GM18909 (cell line): ENCODE measurements around the gene MYL2.
"Not testable (repeated sequence)": the region's sequence is repeated elsewhere in the genome, so short reads cannot be mapped to it uniquely, and the experiment has no call there.

Experiments
- ATAC-seq: cut with Tn5 transposase; IDR thresholded peaks from one replicate; pipeline ENCODE4 v1.9.1; 2021; ENCODE audit warnings: mild to moderate bottlenecking; ENCODE audit not compliant: unreplicated experiment, poor library complexity

Gene MYL2, protein sequence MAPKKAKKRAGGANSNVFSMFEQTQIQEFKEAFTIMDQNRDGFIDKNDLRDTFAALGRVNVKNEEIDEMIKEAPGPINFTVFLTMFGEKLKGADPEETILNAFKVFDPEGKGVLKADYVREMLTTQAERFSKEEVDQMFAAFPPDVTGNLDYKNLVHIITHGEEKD

DNA sequence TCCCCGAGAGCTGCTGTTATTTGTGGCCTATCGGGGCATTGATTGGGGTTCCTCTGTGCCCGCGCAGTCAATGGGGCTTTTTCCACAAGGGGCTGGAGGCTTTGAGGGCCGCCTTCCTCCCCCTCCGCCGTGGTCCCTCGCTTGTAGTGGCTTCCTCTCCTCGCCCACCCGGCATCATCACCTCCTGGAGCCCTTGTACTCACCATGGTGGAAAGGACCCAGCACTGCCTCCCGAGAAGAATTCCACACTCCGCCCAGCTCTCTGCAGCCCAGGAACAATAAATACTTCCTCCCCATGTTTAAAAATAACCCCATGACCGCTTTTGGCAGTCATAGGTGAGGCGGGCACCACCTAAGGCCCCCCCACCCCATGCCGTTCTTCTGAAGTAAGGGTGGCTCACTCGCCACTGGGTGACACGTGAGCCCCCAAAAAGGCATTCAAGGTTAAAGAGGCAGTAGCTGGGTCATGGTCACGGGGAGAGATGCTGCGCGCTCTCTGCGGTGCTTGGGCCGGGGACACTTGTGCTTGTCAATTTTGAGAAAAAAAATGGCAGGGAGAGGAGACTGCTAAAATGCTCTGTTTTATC, at the start of gene MYL2:
MYL2 (minus strand) TSS at position 256 of the 587 bp plus-strand sequence; CDS start at position 206, 50 bp downstream.
- ATAC-seq, result no peak

DNA sequence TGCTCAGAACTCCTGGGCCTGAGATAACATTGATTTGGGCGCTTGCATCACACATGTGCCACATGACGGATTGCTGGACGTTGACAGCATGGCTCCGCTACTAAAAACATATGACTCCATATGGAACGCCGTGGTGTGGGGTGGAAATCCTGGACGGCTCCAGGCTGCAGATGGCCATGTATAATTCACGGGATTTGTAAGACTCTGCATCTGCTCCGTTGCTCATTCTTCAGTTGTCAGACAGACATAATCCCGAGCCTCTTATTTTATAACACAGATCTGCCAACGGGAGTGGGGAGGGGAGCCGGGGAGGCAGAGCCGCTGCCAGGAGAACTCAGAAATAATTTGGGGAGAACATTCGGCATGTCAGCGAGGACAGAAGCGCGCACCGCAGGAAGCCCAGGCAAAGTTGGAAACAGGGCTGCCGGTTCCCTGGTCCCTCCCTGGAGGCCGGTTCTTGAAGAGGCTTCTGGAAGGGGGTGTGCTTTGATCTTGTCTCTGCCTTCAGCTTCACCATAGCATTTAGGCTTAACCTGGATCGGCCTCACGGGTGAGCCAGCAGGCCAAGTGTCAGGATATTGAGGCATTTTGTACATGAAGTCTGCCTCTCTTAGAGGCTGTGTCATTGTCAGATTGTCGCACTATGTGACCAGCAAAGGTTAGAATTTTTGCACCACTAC, 45.8 kb upstream of the MYL2 start:
- ATAC-seq, result no peak

DNA sequence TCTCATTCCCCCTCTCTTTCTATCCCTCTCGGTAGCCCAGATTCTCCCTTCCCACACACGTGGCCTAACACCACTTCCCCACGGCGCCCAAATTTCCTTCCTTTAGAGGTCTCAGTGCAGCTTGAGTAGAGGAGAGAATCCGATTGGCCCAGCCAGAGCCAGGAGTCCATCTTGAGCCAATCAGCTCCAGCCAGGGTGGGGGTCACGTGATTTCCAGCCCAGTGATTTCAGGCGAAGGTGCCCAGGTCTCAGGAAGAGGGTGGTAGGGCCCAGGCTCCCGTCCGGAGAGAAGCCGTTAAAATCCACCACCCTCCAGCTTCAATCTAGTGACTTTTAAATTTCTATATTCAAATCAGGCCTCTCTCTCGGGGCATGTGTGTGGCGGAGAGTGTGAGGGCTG, 45.2 kb upstream of the MYL2 start:
- no peak for ATAC-seq

DNA sequence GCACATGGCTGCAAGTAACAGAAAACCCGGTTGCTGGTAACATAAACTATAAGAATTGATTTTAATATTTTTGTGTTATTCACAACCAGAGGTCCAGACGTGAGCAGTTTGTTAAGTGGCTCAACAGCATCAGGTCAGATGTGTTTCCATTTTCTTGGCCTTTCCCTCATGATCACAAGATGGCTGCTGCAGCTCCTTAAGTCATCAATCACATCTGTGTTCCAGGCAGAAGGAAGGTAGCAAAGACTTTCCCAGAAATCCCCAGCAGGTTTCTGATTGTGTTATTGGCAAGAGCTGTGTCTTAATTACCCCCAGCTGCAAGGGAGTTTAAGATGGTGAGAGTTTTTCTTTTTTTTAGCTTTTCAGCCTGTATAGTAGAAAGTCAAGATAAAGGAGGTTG, 40.4 kb upstream of the MYL2 start:
- ATAC-seq, result no peak

DNA sequence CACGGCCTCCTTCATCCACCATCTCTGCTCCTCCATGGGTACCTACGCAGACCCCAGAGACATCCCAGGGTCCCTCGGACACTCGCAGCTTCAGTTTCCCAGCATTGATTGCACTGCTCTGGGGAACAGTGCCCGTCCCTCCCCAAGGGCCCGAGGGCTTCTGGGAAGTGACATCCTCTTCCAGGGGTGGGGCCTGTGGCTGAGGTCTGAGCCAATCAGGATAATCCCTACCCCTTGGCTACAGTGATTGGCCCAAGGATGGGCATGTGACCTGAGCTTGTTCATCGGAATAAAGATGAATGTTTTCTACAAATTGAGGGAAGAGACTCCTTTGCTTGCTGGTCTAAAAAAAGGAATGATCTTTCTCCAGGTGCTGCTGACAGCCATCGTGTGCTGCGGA, 37.3 kb upstream of the MYL2 start:
- no peak for ATAC-seq

DNA sequence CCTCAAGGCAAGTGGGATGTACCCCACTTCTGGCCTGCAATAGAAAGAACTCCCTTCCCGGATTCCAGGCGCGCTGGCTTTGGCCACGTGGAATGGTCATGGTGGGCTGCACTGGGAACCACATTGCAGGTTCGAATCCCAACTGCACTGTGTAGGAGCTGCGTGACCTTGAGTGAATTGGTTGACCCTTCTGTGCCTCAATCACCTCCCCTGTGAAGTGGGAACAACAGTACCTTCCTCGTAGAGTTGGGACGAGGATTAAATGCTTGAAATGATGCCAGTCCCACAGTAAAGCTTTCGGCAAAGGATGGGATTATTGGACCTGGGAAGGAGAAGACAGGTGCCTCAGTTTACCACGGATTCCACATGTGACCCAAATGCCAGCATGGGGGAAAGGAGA, 36.8 kb upstream of the MYL2 start:
- ATAC-seq, result no peak

DNA sequence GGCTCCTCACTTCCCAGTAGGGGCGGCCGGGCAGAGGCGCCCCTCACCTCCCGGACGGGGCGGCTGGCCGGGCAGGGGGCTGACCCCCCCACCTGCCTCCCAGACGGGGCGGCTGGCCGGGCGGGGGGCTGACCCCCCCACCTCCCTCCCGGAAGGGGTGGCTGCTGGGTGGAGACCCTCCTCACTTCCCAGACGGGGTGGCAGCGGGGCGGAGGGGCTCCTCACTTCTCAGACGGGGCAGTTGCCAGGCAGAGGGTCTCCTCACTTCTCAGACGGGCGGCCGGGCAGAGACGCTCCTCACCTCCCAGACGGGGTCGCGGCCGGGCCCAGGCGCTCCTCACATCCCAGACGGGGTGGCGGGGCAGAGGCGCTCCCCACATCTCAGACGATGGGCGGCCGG, 30.5 kb upstream of the MYL2 start:
- not testable (repeated sequence) for ATAC-seq

DNA sequence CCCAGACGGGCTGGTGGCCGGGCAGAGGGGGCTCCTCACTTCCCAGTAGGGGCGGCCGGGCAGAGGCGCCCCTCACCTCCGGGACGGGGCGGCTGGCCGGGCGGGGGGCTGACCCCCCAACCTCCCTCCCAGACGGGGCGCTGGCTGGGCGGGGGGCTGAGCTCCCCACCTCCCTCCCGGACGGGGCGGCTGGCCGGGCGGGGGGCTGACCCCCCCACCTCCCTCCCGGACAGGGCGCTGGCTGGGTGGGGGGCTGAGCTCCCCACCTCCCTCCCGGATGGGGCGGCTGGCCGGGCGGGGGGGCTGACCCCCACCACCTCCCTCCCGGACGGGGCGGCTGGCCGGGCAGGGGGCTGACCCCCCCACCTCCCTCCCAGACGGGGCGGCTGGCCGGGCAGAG, 30.1 kb upstream of the MYL2 start:
- not testable (repeated sequence) for ATAC-seq

DNA sequence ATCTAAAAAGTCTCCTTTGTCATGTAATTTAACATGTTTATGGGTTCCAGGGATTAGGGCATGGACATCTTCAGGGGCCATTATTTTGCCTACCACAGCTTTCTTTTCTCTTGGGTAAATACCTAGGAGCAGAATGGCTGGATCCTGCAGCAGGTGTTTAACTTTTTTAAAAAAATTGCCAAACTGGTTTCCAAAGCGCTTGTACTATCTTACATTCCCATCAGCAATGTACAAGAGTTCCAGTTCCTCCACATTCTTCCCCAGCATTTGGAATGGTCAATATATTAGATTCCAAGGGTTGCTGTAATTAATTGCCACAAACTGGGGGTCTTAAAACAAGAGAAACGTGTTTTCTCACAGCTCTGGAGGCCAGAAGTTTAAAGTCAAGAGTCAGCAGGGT, 27.7 kb upstream of the MYL2 start:
- ATAC-seq, result no peak

DNA sequence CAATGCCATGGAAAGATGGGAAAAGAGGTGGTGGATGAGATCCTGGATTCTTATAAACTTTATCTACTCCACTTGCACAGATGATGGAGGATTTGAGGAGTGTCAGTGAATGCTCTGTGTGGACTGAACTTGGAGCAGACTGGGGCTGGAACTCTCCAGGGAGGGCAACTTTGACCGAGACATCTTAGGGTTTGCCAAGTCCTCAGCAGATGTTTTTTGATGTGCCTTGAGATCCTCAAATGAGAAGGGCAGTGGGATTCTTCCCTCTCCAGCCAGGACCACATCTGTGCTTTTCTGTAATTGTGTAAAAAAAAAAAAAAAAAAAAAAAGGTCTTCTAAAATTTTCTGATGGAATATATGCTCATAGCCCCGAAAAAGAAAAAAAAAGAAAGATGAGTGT, 23.0 kb upstream of the MYL2 start:
- ATAC-seq, result no peak

DNA sequence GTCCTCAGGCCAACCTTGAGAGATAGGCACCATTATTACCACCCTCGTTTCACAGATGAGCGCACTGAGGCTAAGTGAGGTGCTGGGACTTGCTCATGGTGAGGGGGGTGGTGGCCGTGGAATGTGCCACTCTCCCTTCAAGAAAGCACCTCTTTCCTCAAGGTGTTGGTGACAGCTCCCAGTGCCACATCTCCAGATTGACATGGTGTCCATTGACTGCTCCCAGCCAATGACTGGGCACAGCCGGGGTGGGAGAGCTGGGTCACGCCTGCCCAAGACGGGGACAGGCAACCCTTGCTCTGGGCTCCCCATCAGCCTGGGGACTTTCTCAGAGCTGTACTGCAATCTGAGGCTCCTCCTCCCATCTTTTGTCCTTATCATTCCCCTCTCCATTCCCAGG, 21.0 kb upstream of the MYL2 start:
- ATAC-seq, result no peak

DNA sequence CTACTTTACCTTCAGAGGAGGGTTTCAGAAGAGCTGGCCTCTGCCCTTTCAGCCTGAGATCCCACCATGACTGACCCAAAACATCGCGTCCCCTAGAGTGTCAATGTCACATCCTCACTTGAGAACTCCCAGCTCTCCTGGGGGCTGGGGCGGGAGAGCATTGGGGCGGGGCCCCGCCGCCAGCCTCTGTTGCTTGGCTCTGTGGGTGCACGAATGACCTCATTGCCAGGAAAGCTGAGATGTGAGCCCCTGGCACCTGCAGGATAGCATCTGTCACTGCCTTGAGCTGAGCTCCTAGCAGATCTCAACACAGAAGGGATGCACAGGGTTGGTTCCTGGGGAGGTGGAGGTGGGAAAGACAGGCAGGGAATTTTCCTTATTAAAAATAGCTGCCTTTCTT, 20.6 kb upstream of the MYL2 start:
- ATAC-seq, result no peak

DNA sequence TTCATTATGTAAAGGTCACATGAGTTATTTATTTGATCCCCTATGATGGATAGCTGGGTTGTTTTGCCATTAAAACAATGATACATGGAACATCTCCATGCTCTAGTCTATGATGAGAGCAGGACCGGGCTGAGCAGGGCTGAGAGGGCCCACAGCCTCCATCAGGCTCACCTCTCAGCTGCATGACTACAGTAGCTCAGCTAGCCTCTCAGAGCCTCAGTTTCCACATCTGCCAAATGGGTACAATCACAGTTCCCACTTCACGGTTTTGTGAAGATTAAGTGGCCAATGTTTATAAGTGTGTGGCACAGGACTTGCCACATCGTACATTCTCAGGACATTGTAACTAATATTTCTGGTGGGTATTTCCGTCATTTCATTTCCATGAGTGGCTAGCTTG, 19.9 kb upstream of the MYL2 start:
- ATAC-seq, result no peak

DNA sequence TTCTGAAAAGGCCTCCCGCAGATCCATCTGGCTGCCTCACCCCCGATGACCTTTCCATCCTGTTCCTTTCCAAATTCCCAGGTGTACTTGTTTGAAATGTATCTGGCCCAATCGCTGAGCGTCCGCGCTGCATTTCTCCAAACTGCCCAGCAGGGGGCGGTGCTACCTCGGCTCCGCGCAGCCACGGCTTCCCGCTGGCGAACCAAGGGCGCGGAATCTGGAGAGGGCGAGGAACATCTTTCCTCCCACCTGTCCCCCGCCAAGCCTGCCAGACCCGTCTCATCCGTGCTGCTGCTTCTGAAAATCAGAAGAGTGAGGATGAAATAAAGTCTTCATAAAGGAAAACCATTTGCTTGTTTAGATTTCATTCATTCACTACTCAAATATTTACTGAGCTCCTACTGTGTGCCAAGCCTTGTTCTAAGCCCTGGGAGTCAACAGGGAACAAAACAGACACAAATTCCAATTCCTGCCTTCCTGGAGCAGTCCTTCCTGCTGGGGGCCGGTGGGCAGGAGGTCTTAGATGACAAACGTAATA, 16.8 kb upstream of the MYL2 start:
- ATAC-seq, result no peak

DNA sequence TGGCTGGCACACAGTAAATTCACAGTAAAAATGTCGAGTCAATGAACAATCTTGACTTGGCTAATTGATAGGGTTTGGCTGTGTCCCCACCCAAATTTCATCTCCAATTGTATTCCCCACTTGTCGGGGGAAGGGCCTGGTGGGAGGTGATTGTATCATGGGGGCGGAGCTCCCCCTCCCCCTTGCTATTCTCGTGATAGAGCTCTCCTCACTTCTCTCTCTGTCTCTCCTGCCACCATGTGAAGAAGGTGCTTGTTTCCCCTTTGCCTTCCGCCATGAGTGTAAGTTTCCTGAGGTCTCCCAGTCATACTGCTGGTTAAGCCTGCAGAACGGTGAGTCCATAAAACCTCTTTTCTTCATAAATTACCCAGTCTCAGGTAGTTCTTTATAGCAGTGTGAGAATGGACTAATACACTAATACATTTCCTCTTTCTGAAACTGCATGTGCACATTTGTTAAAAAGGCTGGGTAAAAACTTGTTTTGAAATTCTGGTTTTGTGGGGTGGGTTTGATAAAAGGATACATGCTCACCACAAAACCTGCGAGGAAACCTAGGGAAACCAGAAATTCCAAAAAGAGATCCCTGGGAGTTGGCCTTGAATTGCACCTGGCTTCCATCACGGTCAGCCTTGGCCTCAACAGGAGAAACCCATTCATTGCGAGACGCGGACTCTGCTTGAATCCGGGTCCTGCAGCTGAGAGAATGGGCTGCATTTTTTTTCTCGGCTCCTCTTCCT, 16.2 kb upstream of the MYL2 start:
- ATAC-seq, result no peak

DNA sequence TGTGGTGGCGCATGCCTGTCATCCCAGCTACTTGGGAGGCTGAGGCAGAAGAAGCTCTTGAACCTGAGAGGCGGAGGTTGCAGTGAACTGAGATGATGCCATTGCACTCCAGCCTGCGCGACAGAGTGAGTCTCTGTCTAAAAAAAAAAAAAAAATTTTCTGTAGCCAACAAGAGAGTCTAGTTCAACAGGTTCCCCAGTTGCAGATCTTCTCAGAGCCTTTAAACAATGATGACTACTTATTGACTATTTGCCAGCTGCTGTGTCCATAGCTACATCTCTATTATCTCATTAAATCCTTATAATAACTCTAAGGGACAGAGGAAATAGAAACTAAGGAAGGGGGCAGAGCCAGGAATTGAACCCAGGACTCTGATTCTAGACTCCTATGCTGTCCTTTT, 15.2 kb upstream of the MYL2 start:
- no peak for ATAC-seq

DNA sequence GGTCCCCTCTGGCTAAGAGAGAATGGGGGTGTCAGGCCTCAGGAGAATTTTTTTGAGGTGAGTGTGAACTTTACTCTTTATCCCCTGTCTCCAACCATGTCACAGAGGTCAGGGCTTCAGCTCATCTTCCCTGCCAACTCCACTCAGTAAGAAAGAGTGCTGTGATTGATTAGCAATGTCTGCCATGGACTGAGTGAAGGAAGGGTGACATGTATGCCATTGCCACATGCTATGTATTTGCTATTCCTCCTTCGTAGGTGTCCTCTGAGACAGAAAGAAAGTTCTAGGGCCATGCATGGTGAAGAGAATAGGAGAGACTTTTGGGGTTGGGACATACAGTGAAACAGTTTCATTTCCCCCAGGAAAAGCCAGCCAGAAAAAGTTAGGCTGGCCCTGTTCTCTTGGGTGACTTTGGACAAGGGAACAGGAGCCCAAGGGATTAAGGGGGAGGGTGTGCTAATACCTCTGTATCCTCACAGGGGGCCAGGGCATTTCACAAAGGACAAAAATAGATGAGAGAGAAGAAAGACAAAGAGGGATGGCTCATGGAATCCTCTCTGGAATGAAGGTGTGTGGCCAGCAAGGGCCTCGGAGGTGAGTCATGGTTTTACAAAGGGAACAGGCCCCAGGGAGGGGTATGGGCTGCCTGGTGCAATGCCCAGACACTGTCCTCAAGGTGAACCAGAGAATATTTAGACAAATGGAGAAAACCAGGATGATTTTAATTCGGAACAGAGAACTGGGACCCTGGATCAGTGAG, 13.9 kb upstream of the MYL2 start:
- ATAC-seq, result no peak

DNA sequence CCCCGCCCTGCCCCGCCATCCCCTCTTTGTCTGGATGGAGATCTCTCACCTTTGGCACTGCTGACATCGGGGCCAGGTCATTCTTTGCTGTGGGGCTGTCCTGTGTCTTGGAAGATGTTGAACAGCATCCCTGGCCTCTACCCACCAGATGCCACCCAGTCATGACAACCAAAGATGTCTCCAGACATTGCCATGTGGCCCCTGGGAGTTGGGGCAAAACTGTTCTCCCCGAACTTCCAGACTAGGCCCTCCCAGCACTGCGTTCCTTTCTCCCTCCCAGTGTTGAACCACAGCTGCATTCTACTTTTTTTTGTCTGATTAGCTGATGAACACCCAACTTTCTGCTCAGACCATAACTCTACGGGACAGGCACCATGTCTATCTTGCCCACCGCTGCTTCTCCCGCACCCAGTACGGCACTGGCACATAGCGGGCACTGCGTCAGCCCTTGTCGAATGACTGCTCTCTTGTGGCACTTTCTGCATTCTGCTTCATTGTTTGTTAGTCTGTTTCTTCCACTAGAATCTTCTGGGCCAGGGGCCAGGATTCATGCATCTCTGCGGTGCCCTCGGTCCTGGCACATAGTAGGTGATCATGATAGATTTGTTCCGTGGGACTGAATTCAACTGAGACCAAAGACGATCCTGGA, 13.1 kb upstream of the MYL2 start:
- ATAC-seq, result no peak

DNA sequence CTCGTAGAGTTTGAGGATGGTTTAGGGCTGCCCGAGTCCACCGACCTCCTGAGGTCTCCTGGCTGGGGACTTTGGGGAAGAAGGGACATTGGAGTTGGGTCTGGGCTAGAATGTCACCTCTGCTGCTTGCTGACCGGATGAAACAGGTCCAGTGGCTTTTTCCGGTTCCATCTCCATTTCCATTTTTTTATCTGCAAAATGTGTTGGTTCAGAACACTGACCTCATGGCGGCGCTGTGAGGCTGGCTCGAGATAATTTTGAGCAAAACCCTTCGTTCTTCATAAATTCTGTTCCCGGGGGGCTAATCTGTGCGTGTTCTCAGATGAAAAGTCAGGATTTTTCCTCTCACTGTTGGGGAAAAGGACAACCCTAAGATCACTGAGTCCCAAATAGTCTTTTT, 11.7 kb upstream of the MYL2 start:
- no peak for ATAC-seq

DNA sequence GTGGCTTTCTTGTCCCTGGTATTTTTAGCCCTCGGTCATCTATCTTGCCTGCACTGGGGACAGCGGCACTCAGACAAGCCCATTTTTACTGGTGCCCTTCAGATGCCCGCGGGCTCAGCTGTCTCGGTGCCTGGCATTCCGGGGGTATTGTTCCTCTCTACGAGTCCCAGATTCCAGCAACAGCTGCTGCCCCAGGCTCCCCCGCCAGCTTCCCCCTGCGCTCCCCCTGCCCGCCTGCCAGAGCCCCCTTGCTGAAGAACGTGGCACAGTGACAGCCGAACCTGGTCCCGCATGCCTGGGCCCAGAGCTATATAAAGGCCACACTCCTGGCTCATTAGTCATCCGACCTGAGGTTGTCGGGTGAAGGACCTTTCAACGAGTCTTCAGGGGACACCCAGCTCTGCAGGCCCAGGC, 10.9 kb upstream of the MYL2 start:
- ATAC-seq, result no peak
